ENCODE results near the gene GGTLC3.
"Not testable (repeated sequence)": the region's sequence is repeated elsewhere in the genome, so short reads cannot be mapped to it uniquely, and the experiment has no call there.

The GGTLC3 gene

DNA sequence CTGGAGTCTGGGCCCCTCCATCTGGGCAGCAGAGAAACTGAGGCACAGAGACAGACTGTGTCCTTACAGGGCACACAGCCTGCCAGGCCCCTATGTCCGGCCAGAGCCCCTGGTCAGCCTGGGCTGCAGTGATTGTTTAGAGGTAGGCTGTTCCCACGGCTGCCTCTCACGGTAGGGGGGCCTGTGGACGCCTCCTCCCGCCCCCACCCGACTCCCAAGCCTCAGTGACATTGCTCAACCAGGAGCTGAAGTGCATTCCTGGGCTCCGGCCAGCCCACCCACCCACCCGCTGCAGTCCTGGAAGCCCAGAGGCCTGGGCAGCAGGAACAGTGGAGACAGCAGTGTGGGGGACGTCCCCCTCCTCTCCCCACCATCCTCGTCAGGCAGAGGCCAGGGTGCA is 4.5 kb downstream of the GGTLC3 start:
- not testable (repeated sequence) for DNase-seq

DNA sequence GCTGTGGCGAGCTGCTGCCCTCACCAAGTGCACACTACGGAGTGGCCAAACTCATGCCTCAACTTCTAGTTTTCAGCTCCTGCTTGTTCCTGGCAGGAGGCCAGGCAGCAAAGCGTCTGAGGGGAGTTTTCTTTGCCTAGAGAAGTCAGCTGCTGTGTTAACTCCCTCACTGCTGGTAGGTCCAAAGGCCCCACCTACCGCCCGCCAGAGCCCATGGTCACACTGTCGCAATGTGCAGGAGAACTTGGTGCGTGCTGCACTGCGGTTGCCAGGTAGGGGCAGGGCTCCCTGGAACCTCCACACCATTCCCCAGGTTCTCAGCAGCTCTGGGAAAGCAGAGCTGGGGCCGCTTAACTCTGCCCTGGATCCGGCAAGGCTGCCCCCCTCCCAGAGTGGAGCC is 5.6 kb downstream of the GGTLC3 start:
- not testable (repeated sequence) for DNase-seq

DNA sequence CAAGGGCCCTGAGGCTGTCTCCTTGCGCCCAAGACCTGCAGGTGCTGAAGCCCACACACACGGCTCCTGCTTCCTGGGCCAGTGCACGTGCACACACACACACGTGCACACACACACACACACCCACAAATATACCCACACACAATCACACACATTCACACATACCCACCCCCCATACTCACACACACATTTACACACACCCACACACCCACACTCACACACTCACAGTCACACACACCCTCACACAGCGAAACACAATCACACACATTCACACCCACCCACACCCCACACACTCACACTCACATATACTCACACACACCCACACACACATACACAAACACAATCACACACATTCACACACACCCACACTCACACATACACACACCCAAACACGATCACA is 6.6 kb downstream of the GGTLC3 start:
- not testable (repeated sequence) for DNase-seq

DNA sequence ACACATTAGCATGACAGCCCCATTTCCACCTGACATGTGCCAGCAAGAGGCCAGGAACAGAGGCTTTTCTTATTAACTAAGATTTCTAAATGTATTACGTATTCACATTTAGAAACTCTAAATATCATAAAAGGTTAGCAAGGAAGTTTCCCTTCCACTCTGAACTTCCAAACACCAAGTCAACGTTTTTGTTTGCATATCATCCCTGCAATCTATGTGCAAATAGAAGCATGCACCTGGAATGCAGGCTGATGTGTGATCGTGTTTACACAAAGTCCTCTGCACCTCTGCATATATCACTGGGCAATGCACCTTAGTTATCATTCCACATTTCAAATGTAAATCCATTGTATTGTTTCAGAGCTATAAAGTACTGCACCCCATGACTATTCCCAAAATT is 21.7 kb downstream of the GGTLC3 start:
- DNase-seq, result not testable (repeated sequence)
